ENCODE results near the gene ZNF775.
"Not testable (repeated sequence)": the region's sequence is repeated elsewhere in the genome, so short reads cannot be mapped to it uniquely, and the experiment has no call there.

ZNF775 gene

DNA sequence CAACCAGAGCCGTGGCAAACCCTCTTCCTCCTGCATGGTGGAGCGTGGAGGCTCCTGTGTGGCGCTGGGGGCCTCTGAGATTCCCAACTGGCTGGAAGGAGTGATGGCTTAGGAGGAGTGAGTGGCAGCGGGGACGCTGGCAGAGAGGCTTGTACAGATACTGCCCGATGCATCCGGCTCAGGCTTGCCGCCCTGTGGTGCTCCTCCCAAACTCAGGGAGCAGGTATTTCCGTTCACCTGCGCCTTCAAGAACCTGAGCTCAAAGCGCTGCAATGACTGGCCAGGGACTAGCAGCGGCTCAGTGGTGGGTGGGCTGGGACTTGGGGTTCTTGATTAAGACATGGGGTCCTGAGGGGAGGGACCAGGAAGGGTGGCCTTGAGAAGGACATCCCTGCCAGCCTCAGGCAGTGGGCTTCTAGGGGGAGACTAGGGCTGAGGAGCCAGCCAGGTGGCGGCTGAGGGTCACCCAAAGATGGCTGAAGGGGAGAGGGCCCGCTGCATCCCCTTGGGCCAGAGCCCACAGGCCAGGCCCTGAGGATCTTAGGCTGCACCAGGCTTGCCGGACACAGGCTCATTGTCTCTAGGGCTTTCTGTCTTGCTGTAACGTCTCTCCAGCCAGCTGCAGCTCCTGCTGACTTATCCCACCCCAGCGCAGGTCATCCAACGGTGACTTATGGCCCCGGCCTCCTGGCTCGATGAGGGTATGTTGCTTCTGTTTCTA lies 3.2 kb downstream of the ZNF775 start:
- H3K9me3 ChIP-seq (ENCODE audit: control insufficient read depth, low read length) = no peaks in the 10 kb centered on the region
- WGBS, 2 experiments = 83 to 84% methylated on average over 20 of the region's 20 CpGs

DNA sequence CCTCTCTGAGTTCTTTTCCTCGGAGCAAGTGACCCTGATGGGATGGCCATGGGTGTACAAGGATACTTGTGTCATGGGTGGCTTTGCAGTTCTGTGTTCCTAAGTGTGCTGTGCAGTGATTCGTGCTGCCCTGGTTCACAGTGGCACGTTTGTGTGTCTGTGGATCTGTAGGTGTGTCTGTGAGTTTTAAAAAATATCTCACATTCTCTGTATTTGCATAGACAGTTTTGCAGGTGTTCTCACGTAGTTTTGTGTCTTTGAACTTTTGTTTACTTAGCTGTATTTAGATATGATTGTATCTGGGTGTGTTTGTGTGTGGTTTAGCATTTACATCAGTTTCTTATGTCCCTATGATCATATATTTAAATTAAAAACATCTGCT lies 3.7 kb downstream of the ZNF775 start:
- 82 to 90% methylated on average over 4 of the region's 4 CpGs for WGBS, 2 experiments
- Histone ChIP-seq H3K27ac (ENCODE audit: insufficient read depth, low read depth, low read length, poor library complexity, severe bottlenecking) (peak overlapping the region; percentile 89), H3K9me3 (ENCODE audit: control insufficient read depth, low read length) (no peaks in the 10 kb centered on the region), H3K27me3 (ENCODE audit: control insufficient read depth, insufficient read depth, low read length, poor library complexity, severe bottlenecking) (no peaks in the 10 kb centered on the region), H3K4me3 (ENCODE audit: insufficient read depth, low read depth, low read length) (peak overlapping the region; percentile 10), H3K4me1 (ENCODE audit: control insufficient read depth, insufficient read depth, low read length) (peaks cover 65% of the 10 kb centered on the region), H3K36me3 (ENCODE audit: control insufficient read depth, insufficient read depth, low read length) (no peaks in the 10 kb centered on the region)

More for the DNA sequence above, 3.2 kb downstream of the ZNF775 start:
- Histone ChIP-seq H3K27ac (ENCODE audit: insufficient read depth, low read depth, low read length, poor library complexity, severe bottlenecking) (peak overlapping the region; percentile 89), H3K4me1 (ENCODE audit: control insufficient read depth, insufficient read depth, low read length) (peaks cover 65% of the 10 kb centered on the region), H3K4me3 (ENCODE audit: insufficient read depth, low read depth, low read length) (peak overlapping the region; percentile 10), H3K27me3 (ENCODE audit: control insufficient read depth, insufficient read depth, low read length, poor library complexity, severe bottlenecking) (no peaks in the 10 kb centered on the region), H3K36me3 (ENCODE audit: control insufficient read depth, insufficient read depth, low read length) (no peaks in the 10 kb centered on the region)

DNA sequence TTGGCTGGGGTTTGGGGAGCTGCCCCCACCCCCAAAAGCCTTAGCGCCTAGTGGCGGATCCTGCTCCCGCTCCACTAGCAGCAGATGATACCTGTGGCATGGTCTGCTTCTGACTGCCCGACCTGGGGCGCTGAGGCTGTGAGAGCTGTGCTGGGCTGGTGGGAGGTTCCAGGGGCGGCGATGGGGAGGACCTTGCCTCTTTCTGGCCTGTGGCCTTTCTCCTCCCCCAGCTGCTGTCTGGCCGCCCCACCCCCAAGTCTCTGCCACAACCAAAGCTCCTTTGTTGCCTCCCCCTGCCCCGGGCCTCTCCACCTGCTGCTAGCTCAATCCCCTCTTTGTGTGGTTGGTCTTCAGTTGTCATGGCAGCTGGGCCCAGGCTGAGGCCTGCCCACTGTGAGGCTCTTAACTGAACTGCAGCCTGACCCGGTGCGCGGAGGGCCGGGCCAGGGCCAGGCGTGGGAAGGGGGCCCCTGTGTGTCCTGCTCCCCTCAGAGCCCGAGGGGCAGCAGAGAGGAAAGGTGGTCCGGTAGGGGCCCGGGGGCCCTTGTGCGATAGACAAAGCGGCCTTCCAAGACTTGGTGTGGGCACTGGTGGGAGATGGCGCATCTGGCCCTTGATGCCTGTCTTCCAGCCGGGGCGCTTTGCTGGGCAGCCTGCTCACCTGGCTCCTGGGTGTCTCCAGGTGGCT lies 4.7 kb downstream of the ZNF775 start:
- WGBS, 2 experiments = 19 to 20% methylated on average over 22 of the region's 22 CpGs

DNA sequence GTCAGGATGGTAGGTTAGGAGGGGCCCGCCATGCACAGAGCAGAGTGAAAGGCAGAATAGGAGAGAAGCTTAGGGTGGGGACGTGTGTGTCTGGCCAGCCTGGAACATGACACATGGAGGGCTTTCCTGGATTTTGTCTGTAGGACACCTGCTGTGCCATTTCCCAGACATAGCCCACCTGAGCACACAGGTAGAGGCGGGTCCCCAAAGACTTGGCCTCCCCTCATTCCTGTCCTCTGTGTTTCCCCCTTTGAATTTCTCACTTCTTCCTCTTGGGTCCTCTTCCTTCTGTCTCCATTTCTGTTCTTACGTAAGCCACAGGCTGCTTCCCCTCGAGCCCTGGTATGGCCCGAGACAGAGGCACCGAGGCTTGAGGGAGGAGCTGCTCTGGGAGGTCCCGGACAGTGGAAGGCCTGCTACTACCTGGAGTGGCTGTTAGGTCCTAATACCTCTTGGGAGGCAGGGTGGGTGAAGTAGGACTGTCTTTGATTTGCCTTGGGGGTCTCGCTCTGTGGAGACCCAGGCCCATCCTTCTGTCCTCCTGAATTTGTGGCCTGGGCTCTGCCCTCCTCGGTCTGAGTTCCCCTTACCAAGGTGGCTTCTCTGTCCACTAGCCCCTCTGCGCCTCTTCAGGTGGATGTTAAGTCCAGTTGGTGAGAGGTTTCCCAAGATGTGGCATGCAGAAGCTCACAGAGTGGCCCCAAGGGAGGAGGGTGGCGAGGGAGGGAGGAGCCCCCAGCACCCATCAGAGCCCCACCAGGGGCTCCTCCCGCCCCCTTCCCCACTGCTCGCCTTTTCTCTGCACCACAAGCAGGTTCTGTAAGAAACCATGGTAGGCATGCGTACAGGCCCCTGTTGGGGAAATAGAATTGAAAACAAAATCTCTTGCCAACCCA lies 5.5 kb downstream of the ZNF775 start:
- Histone ChIP-seq H3K4me1 (ENCODE audit: control insufficient read depth, insufficient read depth, low read length) (peaks cover 74% of the 10 kb centered on the region), H3K4me3 (ENCODE audit: insufficient read depth, low read depth, low read length) (peak overlapping the region; percentile 30)
- 66 to 70% methylated on average over 13 to 15 of the region's 15 CpGs for WGBS, 2 experiments

More for the DNA sequence above, 4.7 kb downstream of the ZNF775 start:
- no peaks in the 10 kb centered on the region for H3K9me3 ChIP-seq (ENCODE audit: control insufficient read depth, low read length)
- H3K36me3 ChIP-seq (ENCODE audit: control insufficient read depth, insufficient read depth, low read length) = no peaks in the 10 kb centered on the region
- H3K27ac ChIP-seq (ENCODE audit: insufficient read depth, low read depth, low read length, poor library complexity, severe bottlenecking) = peak overlapping the region; percentile 89
- H3K27me3 ChIP-seq (ENCODE audit: control insufficient read depth, insufficient read depth, low read length, poor library complexity, severe bottlenecking) = no peaks in the 10 kb centered on the region
- peak overlapping the region; percentile 30 for H3K4me3 ChIP-seq (ENCODE audit: insufficient read depth, low read depth, low read length)
- peaks cover 74% of the 10 kb centered on the region for H3K4me1 ChIP-seq (ENCODE audit: control insufficient read depth, insufficient read depth, low read length)

GRCh38 chr7:150385302-150385723 lies 6.2 kb downstream of the ZNF775 start:
- H3K36me3 ChIP-seq (ENCODE audit: control insufficient read depth, insufficient read depth, low read length) = peaks cover 8% of the 10 kb centered on the region
- 70 to 71% methylated on average over 13 to 14 of the region's 14 CpGs for WGBS, 2 experiments
- H3K9me3 ChIP-seq (ENCODE audit: control insufficient read depth, low read length) = no peaks in the 10 kb centered on the region
- peaks cover 71% of the 10 kb centered on the region for H3K4me1 ChIP-seq (ENCODE audit: control insufficient read depth, insufficient read depth, low read length)
- no peak overlapping the region for H3K4me3 ChIP-seq (ENCODE audit: insufficient read depth, low read depth, low read length)
- H3K27me3 ChIP-seq (ENCODE audit: control insufficient read depth, insufficient read depth, low read length, poor library complexity, severe bottlenecking) = no peaks in the 10 kb centered on the region
- H3K27ac ChIP-seq (ENCODE audit: insufficient read depth, low read depth, low read length, poor library complexity, severe bottlenecking) = peak overlapping the region; percentile 36

More for the DNA sequence above, 5.5 kb downstream of the ZNF775 start:
- Histone ChIP-seq H3K9me3 (ENCODE audit: control insufficient read depth, low read length) (no peaks in the 10 kb centered on the region), H3K27me3 (ENCODE audit: control insufficient read depth, insufficient read depth, low read length, poor library complexity, severe bottlenecking) (no peaks in the 10 kb centered on the region), H3K27ac (ENCODE audit: insufficient read depth, low read depth, low read length, poor library complexity, severe bottlenecking) (peak overlapping the region; percentile 89), H3K36me3 (ENCODE audit: control insufficient read depth, insufficient read depth, low read length) (peaks cover under 1% of the 10 kb centered on the region)

- Histone ChIP-seq H3K4me1 (ENCODE audit: control insufficient read depth, insufficient read depth, low read length) (peaks cover 65% of the 10 kb centered on the region), H3K27ac (ENCODE audit: insufficient read depth, low read depth, low read length, poor library complexity, severe bottlenecking) (peak overlapping the region; percentile 36)
- H3K36me3 ChIP-seq (ENCODE audit: control insufficient read depth, insufficient read depth, low read length); H3K4me3 ChIP-seq (ENCODE audit: insufficient read depth, low read depth, low read length); H3K27me3 ChIP-seq (ENCODE audit: control insufficient read depth, insufficient read depth, low read length, poor library complexity, severe bottlenecking); H3K9me3 ChIP-seq (ENCODE audit: control insufficient read depth, low read length): not testable (repeated sequence)
- 78 to 82% methylated on average over 5 to 6 of the region's 6 CpGs for WGBS, 2 experiments
Observed at GRCh38 chr7:150385884-150386283, 6.8 kb downstream of the ZNF775 start.

- H3K27ac ChIP-seq (ENCODE audit: insufficient read depth, low read depth, low read length, poor library complexity, severe bottlenecking) = no peak overlapping the region
- no peaks in the 10 kb centered on the region for H3K9me3 ChIP-seq (ENCODE audit: control insufficient read depth, low read length)
- peaks cover 8% of the 10 kb centered on the region for H3K36me3 ChIP-seq (ENCODE audit: control insufficient read depth, insufficient read depth, low read length)
- H3K4me3 ChIP-seq (ENCODE audit: insufficient read depth, low read depth, low read length) = no peak overlapping the region
- WGBS, 2 experiments = 79 to 83% methylated on average over 7 of the region's 7 CpGs
- no peaks in the 10 kb centered on the region for H3K27me3 ChIP-seq (ENCODE audit: control insufficient read depth, insufficient read depth, low read length, poor library complexity, severe bottlenecking)
- H3K4me1 ChIP-seq (ENCODE audit: control insufficient read depth, insufficient read depth, low read length) = peaks cover 43% of the 10 kb centered on the region
Observed at GRCh38 chr7:150388306-150388705, 9.2 kb downstream of the ZNF775 start.

GRCh38 chr7:150388709-150389531 lies 9.8 kb downstream of the ZNF775 start:
- 90% methylated on average over 20 of the region's 20 CpGs for WGBS, 2 experiments

DNA sequence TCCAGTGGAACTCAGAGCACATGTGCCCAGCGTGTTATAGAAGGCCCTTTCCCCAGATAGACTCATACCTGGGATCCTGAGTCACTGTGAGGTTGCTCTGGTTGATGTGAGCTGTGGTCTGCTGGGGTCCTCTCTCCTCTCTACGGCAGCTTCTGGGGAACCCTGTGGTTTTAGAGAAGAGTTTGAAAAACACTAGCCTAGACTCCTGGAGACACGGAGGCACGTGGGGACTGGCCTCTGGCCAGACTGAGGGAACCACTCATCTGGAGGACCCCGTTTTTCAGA lies 10.3 kb downstream of the ZNF775 start:
- Histone ChIP-seq H3K4me1 (ENCODE audit: control insufficient read depth, insufficient read depth, low read length) (peaks cover 32% of the 10 kb centered on the region), H3K27me3 (ENCODE audit: control insufficient read depth, insufficient read depth, low read length, poor library complexity, severe bottlenecking) (no peaks in the 10 kb centered on the region), H3K36me3 (ENCODE audit: control insufficient read depth, insufficient read depth, low read length) (peaks cover 8% of the 10 kb centered on the region), H3K9me3 (ENCODE audit: control insufficient read depth, low read length) (no peaks in the 10 kb centered on the region), H3K27ac (ENCODE audit: insufficient read depth, low read depth, low read length, poor library complexity, severe bottlenecking) (no peak overlapping the region), H3K4me3 (ENCODE audit: insufficient read depth, low read depth, low read length) (no peak overlapping the region)
- 90 to 95% methylated on average over 5 of the region's 5 CpGs for WGBS, 2 experiments

More at GRCh38 chr7:150388709-150389531, 9.8 kb downstream of the ZNF775 start:
- H3K4me1 ChIP-seq (ENCODE audit: control insufficient read depth, insufficient read depth, low read length) = peaks cover 37% of the 10 kb centered on the region
- H3K27ac ChIP-seq (ENCODE audit: insufficient read depth, low read depth, low read length, poor library complexity, severe bottlenecking) = no peak overlapping the region
- H3K4me3 ChIP-seq (ENCODE audit: insufficient read depth, low read depth, low read length) = no peak overlapping the region
- no peaks in the 10 kb centered on the region for H3K9me3 ChIP-seq (ENCODE audit: control insufficient read depth, low read length)
- H3K27me3 ChIP-seq (ENCODE audit: control insufficient read depth, insufficient read depth, low read length, poor library complexity, severe bottlenecking) = no peaks in the 10 kb centered on the region
- H3K36me3 ChIP-seq (ENCODE audit: control insufficient read depth, insufficient read depth, low read length) = peaks cover 8% of the 10 kb centered on the region

Measured in ectodermal cell (in vitro differentiated cells).